Liver (tissue), 9 donors: Measurements from ENCODE around the gene RGS18. TPM values are rescaled to one million over a fixed set of nuclear protein-coding genes. Genes with fewer than 3 reads are reported as not detected.

Experiments used
- DNase-seq: peaks from one replicate; pipeline ENCODE4 v3.0.0-alpha.2; 2017; ENCODE audit warnings: low spot score
- H3K27ac ChIP-seq, 2 donors: one replicate each; pipeline ENCODE4 v1.7.0; 2013; ENCODE audit warnings: inconsistent platforms in 2 of 2, low read length in 2 of 2, control low read depth in 1 of 2, low read depth in 1 of 2, mild to moderate bottlenecking in 1 of 2
- H3K27me3 ChIP-seq, 4 donors: one replicate each; pipeline versions ENCODE4 v1.6.1 to v1.7.0; 2013; ENCODE audit warnings: low read length in 3 of 4, inconsistent platforms in 1 of 4, mild to moderate bottlenecking in 1 of 4, moderate library complexity in 1 of 4; ENCODE audit not compliant: control insufficient read depth in 4 of 4, insufficient read depth in 4 of 4
- H3K36me3 ChIP-seq, 4 donors: one replicate each; pipeline versions ENCODE4 v1.6.1 to v1.7.0; 2013; ENCODE audit warnings: low read length in 3 of 4, mild to moderate bottlenecking in 3 of 4, low read depth in 1 of 4, moderate library complexity in 1 of 4; ENCODE audit not compliant: control insufficient read depth in 4 of 4, insufficient read depth in 3 of 4
- H3K4me1 ChIP-seq, 4 donors: one replicate each; pipeline versions ENCODE4 v1.6.1 to v1.7.0; 2013; ENCODE audit warnings: low read length in 3 of 4, mild to moderate bottlenecking in 3 of 4, moderate library complexity in 1 of 4; ENCODE audit not compliant: control insufficient read depth in 4 of 4, insufficient read depth in 4 of 4
- H3K4me3 ChIP-seq, 3 donors: one replicate each; pipeline versions ENCODE4 v1.6.1 to v1.7.0; 2013; ENCODE audit warnings: low read length in 3 of 3, control low read depth in 1 of 3, low read depth in 1 of 3, mild to moderate bottlenecking in 1 of 3
- H3K9ac ChIP-seq, 2 donors: one replicate each; pipeline ENCODE4 v1.7.0; 2013; ENCODE audit warnings: low read length in 2 of 2, mild to moderate bottlenecking in 2 of 2, moderate library complexity in 2 of 2, control low read depth in 1 of 2, low read depth in 1 of 2
- H3K9me3 ChIP-seq, 4 donors: one replicate each; pipeline versions ENCODE4 v1.6.1 to v1.7.0; 2013; ENCODE audit warnings: low read length in 3 of 4; ENCODE audit not compliant: control insufficient read depth in 4 of 4
- ATF3 ChIP-seq: IDR thresholded peaks from 2 replicates; pipeline ENCODE4 v1.6.1; 2016; ENCODE audit warnings: antibody characterized with exemption
- EGR1 ChIP-seq, 2 donors: IDR thresholded peaks; 2 replicates each; pipeline ENCODE4 v1.6.1; 2016 to 2018; ENCODE audit warnings: antibody characterized with exemption in 2 of 2, low read depth in 2 of 2
- FOXA1 ChIP-seq: IDR thresholded peaks from 2 replicates; pipeline ENCODE4 v1.6.1; 2016; ENCODE audit warnings: antibody characterized with exemption
- GABPA ChIP-seq, 2 donors: IDR thresholded peaks in 1 of 2; conservative IDR thresholded peaks in 1 of 2; 2 replicates each; pipeline ENCODE4 v1.6.1; 2016; ENCODE audit warnings: antibody characterized with exemption in 2 of 2, mild to moderate bottlenecking in 1 of 2, moderate library complexity in 1 of 2
- HNF4G ChIP-seq: IDR thresholded peaks from 2 replicates; pipeline ENCODE4 v1.6.1; 2016; ENCODE audit warnings: antibody characterized with exemption
- JUND ChIP-seq, 2 donors: IDR thresholded peaks; 2 replicates each; pipeline ENCODE4 v1.6.1; 2016; ENCODE audit warnings: antibody characterized with exemption in 2 of 2
- NR2F2 ChIP-seq: IDR thresholded peaks from 2 replicates; pipeline ENCODE4 v1.6.1; 2016; ENCODE audit warnings: antibody characterized with exemption
- RAD21 ChIP-seq, 2 donors: IDR thresholded peaks; 2 replicates each; pipeline ENCODE4 v1.6.1; 2016; ENCODE audit warnings: antibody characterized with exemption in 2 of 2, mild to moderate bottlenecking in 2 of 2
- RXRA ChIP-seq, 2 donors: IDR thresholded peaks; 2 replicates each; pipeline ENCODE4 v1.6.1; 2017 to 2018; ENCODE audit warnings: antibody characterized with exemption in 2 of 2, mild to moderate bottlenecking in 1 of 2
- SP1 ChIP-seq: IDR thresholded peaks from 2 replicates; pipeline ENCODE4 v1.6.1; 2018; ENCODE audit warnings: antibody characterized with exemption, mild to moderate bottlenecking
- YY1 ChIP-seq: IDR thresholded peaks from 2 replicates; pipeline ENCODE4 v1.6.1; 2016; ENCODE audit warnings: antibody characterized with exemption, mild to moderate bottlenecking
- ZBTB33 ChIP-seq: IDR thresholded peaks from 2 replicates; pipeline ENCODE4 v1.6.1; 2016; ENCODE audit warnings: antibody characterized with exemption
- WGBS: extraction: QIAGEN DNeasy Blood & Tissue Kit; methylation state at CpG from one replicate; pipeline ENCODE4 v1.1.7; 2013; 5-methylcytosine and 5-hydroxymethylcytosine counted together
- polyA plus RNA-seq, 2 donors: library from polyadenylated mRNA; stranded (reverse) in 1 of 2; unstranded in 1 of 2; fragments of 200-250 nt in 1 of 2; fragments of >200 nt in 1 of 2; fragmentation: Nextera tagmentation in 1 of 2; extraction: Ambion mirVana in 1 of 2; gene quantifications; one replicate each; pipeline versions ENCODE4 v1.2.1 to v1.2.3, GENCODE V29; 2013 to 2015
- total RNA-seq, 2 donors: library from RNA; depleted of rRNA; stranded (reverse); fragments of >200 nt; gene quantifications; one replicate each; pipeline ENCODE4 v1.2.3, GENCODE V29; 2014
- TF ChIP-seq, protein P1 (sequence below): IDR thresholded peaks from 2 replicates; pipeline ENCODE4 v1.6.1; 2016; ENCODE audit warnings: antibody characterized with exemption
- TF ChIP-seq, protein P2 (sequence below): fragments of 150-350 bp; IDR thresholded peaks from 2 replicates; pipeline ENCODE4 v1.5.1; 2017; ENCODE audit warnings: improper control_type of control experiment, low read depth, low read length; ENCODE audit not compliant: missing input control
- donor health status: healthy.
- donor health status: healthy.
- donor health status: healthy.
- donor health status: healthy.
- donor health status: healthy.

Gene RGS18
- total and polyA plus RNA-seq, 4 donors: 1.0 to 11.1 (median 1.8) TPM

DNA sequence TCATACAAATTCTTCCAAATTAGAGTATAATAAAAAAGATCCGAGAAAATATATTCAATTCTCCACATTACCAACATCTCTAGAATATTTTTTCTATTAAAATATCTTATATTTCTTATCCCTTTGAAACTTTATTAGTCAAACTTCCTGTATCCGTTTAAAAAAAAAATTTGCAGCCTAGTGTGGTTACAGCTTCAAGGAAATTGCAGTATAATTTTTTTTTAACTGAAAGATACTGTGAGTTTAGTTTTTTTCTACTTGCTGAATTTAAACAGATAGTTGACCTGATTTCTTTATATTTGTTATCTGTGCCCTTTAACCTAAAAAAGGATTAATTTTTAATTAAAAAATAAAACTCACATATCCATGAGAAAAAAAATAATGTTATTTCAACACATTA, 1.5 kb downstream of the RGS18 start:
- no peaks in the 10 kb centered on the region for H3K36me3 ChIP-seq
- no peak for DNase-seq
- H3K4me3 ChIP-seq: no peak overlapping the region
- 46% methylated on average over 2 of the region's 2 CpGs for WGBS
- no peak overlapping the region for H3K27ac ChIP-seq
- no peaks in the 10 kb centered on the region for H3K27me3 ChIP-seq
- H3K9ac ChIP-seq: peak overlapping the region in 1 of 2 donors; percentile 3
- no peaks in the 10 kb centered on the region for H3K4me1 ChIP-seq
- no peaks in the 10 kb centered on the region for H3K9me3 ChIP-seq
- no peak for TF ChIP-seq FOXA1
- TF ChIP-seq RXRA (IDR thresholded peaks at IDR 0.05): no peak
- TF ChIP-seq SP1: no peak
- TF ChIP-seq NR2F2: no peak
- no peak for TF ChIP-seq YY1
- no peak for TF ChIP-seq ZBTB33
- no peak for TF ChIP-seq JUND (IDR thresholded peaks at IDR 0.05)
- TF ChIP-seq RAD21 (IDR thresholded peaks at IDR 0.05): no peak
- TF ChIP-seq, protein P1, sequence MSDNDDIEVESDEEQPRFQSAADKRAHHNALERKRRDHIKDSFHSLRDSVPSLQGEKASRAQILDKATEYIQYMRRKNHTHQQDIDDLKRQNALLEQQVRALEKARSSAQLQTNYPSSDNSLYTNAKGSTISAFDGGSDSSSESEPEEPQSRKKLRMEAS: no peak
- no peak for TF ChIP-seq ATF3
- no peak for TF ChIP-seq GABPA (IDR thresholded peaks at IDR 0.05 in 1 of 2, conservative IDR thresholded peaks at IDR 0.05 in 1 of 2)

GRCh38 chr1:192160196-192160595, 1.9 kb downstream of the RGS18 start:
- TF ChIP-seq, protein P1: no peak
- no peak for TF ChIP-seq RAD21 (IDR thresholded peaks at IDR 0.05)
- no peak for TF ChIP-seq EGR1 (IDR thresholded peaks at IDR 0.05; ENCODE audit: low read depth in 2 of 2)
- no peak for TF ChIP-seq HNF4G
- no peak for TF ChIP-seq JUND (IDR thresholded peaks at IDR 0.05)
- 54% methylated on average over 1 of the region's 1 CpG for WGBS
- H3K4me1 ChIP-seq: no peaks in the 10 kb centered on the region
- no peak overlapping the region for H3K27ac ChIP-seq
- peaks cover 0 to 3% (median 0%) of the 10 kb centered on the region in 4 donors for H3K9me3 ChIP-seq
- H3K4me3 ChIP-seq: no peak overlapping the region
- no peaks in the 10 kb centered on the region for H3K36me3 ChIP-seq
- no peak for DNase-seq
- no peak overlapping the region for H3K9ac ChIP-seq
- H3K27me3 ChIP-seq: no peaks in the 10 kb centered on the region

GRCh38 chr1:192161976-192162375, 3.7 kb downstream of the RGS18 start:
- Histone ChIP-seq H3K4me3 (no peak overlapping the region), H3K9me3 (peaks cover 0 to 3% (median 0%) of the 10 kb centered on the region in 4 donors), H3K4me1 (no peaks in the 10 kb centered on the region), H3K36me3 (no peaks in the 10 kb centered on the region), H3K9ac (no peak overlapping the region), H3K27me3 (no peaks in the 10 kb centered on the region), H3K27ac (no peak overlapping the region)
- no peak for DNase-seq
- 70% methylated on average over 1 of the region's 1 CpG for WGBS
- TF ChIP-seq ATF3 (no peak), YY1 (no peak), JUND (IDR thresholded peaks at IDR 0.05) (no peak), GABPA (IDR thresholded peaks at IDR 0.05 in 1 of 2, conservative IDR thresholded peaks at IDR 0.05 in 1 of 2) (no peak), NR2F2 (no peak)
- TF ChIP-seq, protein P1: no peak
- TF ChIP-seq, protein P2, sequence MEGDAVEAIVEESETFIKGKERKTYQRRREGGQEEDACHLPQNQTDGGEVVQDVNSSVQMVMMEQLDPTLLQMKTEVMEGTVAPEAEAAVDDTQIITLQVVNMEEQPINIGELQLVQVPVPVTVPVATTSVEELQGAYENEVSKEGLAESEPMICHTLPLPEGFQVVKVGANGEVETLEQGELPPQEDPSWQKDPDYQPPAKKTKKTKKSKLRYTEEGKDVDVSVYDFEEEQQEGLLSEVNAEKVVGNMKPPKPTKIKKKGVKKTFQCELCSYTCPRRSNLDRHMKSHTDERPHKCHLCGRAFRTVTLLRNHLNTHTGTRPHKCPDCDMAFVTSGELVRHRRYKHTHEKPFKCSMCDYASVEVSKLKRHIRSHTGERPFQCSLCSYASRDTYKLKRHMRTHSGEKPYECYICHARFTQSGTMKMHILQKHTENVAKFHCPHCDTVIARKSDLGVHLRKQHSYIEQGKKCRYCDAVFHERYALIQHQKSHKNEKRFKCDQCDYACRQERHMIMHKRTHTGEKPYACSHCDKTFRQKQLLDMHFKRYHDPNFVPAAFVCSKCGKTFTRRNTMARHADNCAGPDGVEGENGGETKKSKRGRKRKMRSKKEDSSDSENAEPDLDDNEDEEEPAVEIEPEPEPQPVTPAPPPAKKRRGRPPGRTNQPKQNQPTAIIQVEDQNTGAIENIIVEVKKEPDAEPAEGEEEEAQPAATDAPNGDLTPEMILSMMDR: no peak
